NOMO-1 treated with DMSO at 0.1 percent for 48 hours (cell line): ENCODE data around the gene TMC2.
"Not testable (repeated sequence)": the region's sequence is repeated elsewhere in the genome, so short reads cannot be mapped to it uniquely, and the experiment has no call there.

Source experiments
- DNase-seq: peaks from one replicate; lab custom pipeline; 2025; ENCODE audit not compliant: unreplicated experiment; lab: John Stamatoyannopoulos, UW

TMC2 gene

GRCh38 chr20:2536560-2536986 lies at the start of gene TMC2:
TMC2 (plus strand) TSS chr20:2536573; CDS start chr20:2536622, 49 bp downstream.
- no peak for DNase-seq

GRCh38 chr20:2502808-2503384 lies 33.5 kb upstream of the TMC2 start:
- DNase-seq = not testable (repeated sequence)

- not testable (repeated sequence) for DNase-seq
These were observed 31.6 kb upstream of the TMC2 start for GRCh38 chr20:2504803-2505202.

- DNase-seq = not testable (repeated sequence)
These were observed 29.9 kb upstream of the TMC2 start for GRCh38 chr20:2506426-2506825.

- no peak for DNase-seq
These were observed 28.9 kb upstream of the TMC2 start for GRCh38 chr20:2507464-2507863.

- DNase-seq = no peak
These were observed 28.3 kb upstream of the TMC2 start for GRCh38 chr20:2507875-2508630.

GRCh38 chr20:2508631-2509467 lies 27.5 kb upstream of the TMC2 start, which contains the start of gene ZNF343:
ZNF343 (minus strand) TSS chr20:2508915; CDS start chr20:2493895, 15,020 bp downstream.
- DNase-seq = peak; percentile 86

- DNase-seq = no peak
These were observed 26.9 kb upstream of the TMC2 start for GRCh38 chr20:2509468-2509781.

- DNase-seq = no peak
These were observed 26.6 kb upstream of the TMC2 start for GRCh38 chr20:2509794-2510193.

- DNase-seq = no peak
These were observed 21.2 kb upstream of the TMC2 start for GRCh38 chr20:2515203-2515602.

- DNase-seq = no peak
These were observed 20.0 kb upstream of the TMC2 start for GRCh38 chr20:2516399-2516798.

GRCh38 chr20:2518096-2518495 lies 18.3 kb upstream of the TMC2 start:
- DNase-seq = no peak

- no peak for DNase-seq
These were observed 17.8 kb upstream of the TMC2 start for GRCh38 chr20:2518558-2518957.

- no peak for DNase-seq
These were observed 17.1 kb upstream of the TMC2 start for GRCh38 chr20:2519115-2519809.

- DNase-seq = no peak
These were observed 15.8 kb upstream of the TMC2 start for GRCh38 chr20:2520617-2521016.

GRCh38 chr20:2521369-2522305 lies 14.7 kb upstream of the TMC2 start:
- DNase-seq = peak; percentile 37

- DNase-seq = not testable (repeated sequence)
These were observed 13.4 kb upstream of the TMC2 start for GRCh38 chr20:2522826-2523429.

- DNase-seq = peak; percentile 67
These were observed 12.3 kb upstream of the TMC2 start for GRCh38 chr20:2523919-2524708.
